GM12801 (cell line): Measurements from ENCODE around the gene INCA1.

Experiments
- TF ChIP-seq, protein P1 (sequence below): IDR thresholded peaks from one replicate; pipeline ENCODE4 v1.5.1; 2011; ENCODE audit warnings: control low read depth; ENCODE audit not compliant: insufficient read length; ENCODE audit errors: extremely low read depth

The INCA1 gene

DNA sequence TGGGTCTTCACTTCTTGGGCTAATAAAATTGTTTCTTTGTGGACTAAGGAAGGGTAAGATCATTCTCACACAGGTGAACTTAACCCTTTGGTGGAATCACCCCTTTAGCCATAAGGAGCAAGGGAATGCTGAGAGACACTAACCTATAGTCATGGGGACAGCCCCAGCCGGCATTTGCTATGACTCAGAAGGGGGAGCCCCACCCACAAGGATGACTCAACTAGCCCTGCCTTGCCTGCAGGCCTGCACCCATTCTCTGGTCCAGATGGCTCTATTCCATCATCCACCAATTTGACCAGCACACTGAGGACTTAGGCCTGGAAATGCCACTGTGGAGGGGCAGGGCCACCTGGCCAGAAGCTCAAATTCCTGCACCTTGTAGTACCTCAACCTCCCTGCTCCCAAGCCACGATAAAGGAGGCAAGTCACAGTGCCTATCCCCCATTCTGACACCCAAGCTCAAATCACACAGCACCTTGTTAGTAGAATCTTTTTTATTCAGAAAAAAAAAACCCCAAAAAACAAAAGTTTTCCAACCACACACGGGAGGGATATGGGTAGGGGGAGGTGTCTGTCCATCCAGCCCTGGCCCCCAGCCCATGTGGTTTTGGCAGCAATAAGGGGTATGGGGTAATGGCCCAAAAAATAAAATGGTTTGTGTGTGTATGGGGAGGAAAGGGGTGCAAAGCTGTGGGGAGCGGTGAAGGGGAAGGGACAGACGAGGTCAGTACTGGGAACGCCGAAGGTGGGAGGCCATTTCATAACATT is 52.0 kb downstream of the INCA1 start:
- TF ChIP-seq, protein P1, sequence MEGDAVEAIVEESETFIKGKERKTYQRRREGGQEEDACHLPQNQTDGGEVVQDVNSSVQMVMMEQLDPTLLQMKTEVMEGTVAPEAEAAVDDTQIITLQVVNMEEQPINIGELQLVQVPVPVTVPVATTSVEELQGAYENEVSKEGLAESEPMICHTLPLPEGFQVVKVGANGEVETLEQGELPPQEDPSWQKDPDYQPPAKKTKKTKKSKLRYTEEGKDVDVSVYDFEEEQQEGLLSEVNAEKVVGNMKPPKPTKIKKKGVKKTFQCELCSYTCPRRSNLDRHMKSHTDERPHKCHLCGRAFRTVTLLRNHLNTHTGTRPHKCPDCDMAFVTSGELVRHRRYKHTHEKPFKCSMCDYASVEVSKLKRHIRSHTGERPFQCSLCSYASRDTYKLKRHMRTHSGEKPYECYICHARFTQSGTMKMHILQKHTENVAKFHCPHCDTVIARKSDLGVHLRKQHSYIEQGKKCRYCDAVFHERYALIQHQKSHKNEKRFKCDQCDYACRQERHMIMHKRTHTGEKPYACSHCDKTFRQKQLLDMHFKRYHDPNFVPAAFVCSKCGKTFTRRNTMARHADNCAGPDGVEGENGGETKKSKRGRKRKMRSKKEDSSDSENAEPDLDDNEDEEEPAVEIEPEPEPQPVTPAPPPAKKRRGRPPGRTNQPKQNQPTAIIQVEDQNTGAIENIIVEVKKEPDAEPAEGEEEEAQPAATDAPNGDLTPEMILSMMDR = no peak

- TF ChIP-seq, protein P1 = no peak
Measured at GRCh38 chr17:4944554-4945175, 52.7 kb downstream of the INCA1 start.

DNA sequence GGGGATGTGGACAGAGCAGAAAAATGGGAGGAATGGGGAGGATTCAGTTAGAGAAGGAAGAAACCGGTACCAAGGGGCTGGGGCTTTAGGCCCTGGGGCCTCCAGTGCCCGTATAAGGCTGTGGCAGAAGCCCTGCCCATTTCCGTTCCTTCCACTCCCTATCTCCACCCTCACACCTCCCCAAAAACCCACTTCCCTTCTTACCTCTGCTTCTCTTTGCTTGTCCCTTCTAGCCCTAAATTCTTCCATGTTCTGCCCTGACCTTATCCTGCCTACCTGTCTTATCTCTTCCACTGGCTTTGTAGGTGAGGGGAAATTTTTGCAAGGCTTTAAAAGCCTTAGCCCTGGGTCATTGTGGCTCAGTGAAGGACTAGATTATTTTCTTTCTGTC is 53.2 kb downstream of the INCA1 start:
- TF ChIP-seq, protein P1 = no peak

- TF ChIP-seq, protein P1 = no peak
Measured at GRCh38 chr17:4942760-4943508, 54.4 kb downstream of the INCA1 start.

GRCh38 chr17:4941319-4941610 is 56.1 kb downstream of the INCA1 start:
- TF ChIP-seq, protein P1 = no peak

GRCh38 chr17:4940555-4941318 is 56.6 kb downstream of the INCA1 start:
- TF ChIP-seq, protein P1 = no peak
